ENCODE measurements around the gene PAXIP1.

The PAXIP1 gene

GRCh38 chr7:154996756-154997155 is 6.2 kb downstream of the PAXIP1 start:
- no peak for DNase-seq (ENCODE audit: extremely low spot score, insufficient read length, low read depth)
- FAIRE-seq = no peak

- DNase-seq (ENCODE audit: extremely low spot score, insufficient read length, low read depth) = no peak
- FAIRE-seq = no peak
Measured at GRCh38 chr7:154996101-154996500, 6.8 kb downstream of the PAXIP1 start.

- no peak for FAIRE-seq
- DNase-seq (ENCODE audit: extremely low spot score, insufficient read length, low read depth) = no peak
Measured at GRCh38 chr7:154994996-154995395, 7.9 kb downstream of the PAXIP1 start.

- DNase-seq (ENCODE audit: extremely low spot score, insufficient read length, low read depth) (no peak), FAIRE-seq (no peak)
Measured at GRCh38 chr7:154990964-154991540, 11.9 kb downstream of the PAXIP1 start.

- no peak for DNase-seq (ENCODE audit: extremely low spot score, insufficient read length, low read depth)
- no peak for FAIRE-seq
Measured at GRCh38 chr7:154987571-154987970, 15.4 kb downstream of the PAXIP1 start.

GRCh38 chr7:154986200-154986945 is 16.6 kb downstream of the PAXIP1 start:
- FAIRE-seq (no peak), DNase-seq (ENCODE audit: extremely low spot score, insufficient read length, low read depth) (no peak)

GRCh38 chr7:154985230-154985629 is 17.7 kb downstream of the PAXIP1 start:
- DNase-seq (ENCODE audit: extremely low spot score, insufficient read length, low read depth) = no peak
- FAIRE-seq = no peak

- no peak for FAIRE-seq
- DNase-seq (ENCODE audit: extremely low spot score, insufficient read length, low read depth) = no peak
Measured at GRCh38 chr7:154984601-154985188, 18.2 kb downstream of the PAXIP1 start.

GRCh38 chr7:154978017-154978416 is 24.9 kb downstream of the PAXIP1 start:
- no peak for FAIRE-seq
- DNase-seq (ENCODE audit: extremely low spot score, insufficient read length, low read depth) = no peak

- DNase-seq (ENCODE audit: extremely low spot score, insufficient read length, low read depth) (no peak), FAIRE-seq (no peak)
Measured at GRCh38 chr7:154977250-154977649, 25.7 kb downstream of the PAXIP1 start.

- no peak for FAIRE-seq
Measured at GRCh38 chr7:154976844-154977243, 26.1 kb downstream of the PAXIP1 start.

GRCh38 chr7:154975984-154976383 is 26.9 kb downstream of the PAXIP1 start:
- DNase-seq (ENCODE audit: extremely low spot score, insufficient read length, low read depth) = no peak
- FAIRE-seq = no peak

More at GRCh38 chr7:154976844-154977243, 26.1 kb downstream of the PAXIP1 start:
- DNase-seq (ENCODE audit: extremely low spot score, insufficient read length, low read depth) = no peak

GRCh38 chr7:154973381-154973780 is 29.5 kb downstream of the PAXIP1 start:
- FAIRE-seq (no peak), DNase-seq (ENCODE audit: extremely low spot score, insufficient read length, low read depth) (no peak)

- DNase-seq (ENCODE audit: extremely low spot score, insufficient read length, low read depth) (no peak), FAIRE-seq (no peak)
Measured at GRCh38 chr7:154968336-154969001, 34.5 kb downstream of the PAXIP1 start.

GRCh38 chr7:154967401-154967955 is 35.4 kb downstream of the PAXIP1 start:
- DNase-seq (ENCODE audit: extremely low spot score, insufficient read length, low read depth) (no peak), FAIRE-seq (no peak)

GRCh38 chr7:154965014-154965413 is 37.9 kb downstream of the PAXIP1 start:
- FAIRE-seq = no peak
- no peak for DNase-seq (ENCODE audit: extremely low spot score, insufficient read length, low read depth)

GRCh38 chr7:154960063-154960790 is 42.7 kb downstream of the PAXIP1 start:
- FAIRE-seq (no peak), DNase-seq (ENCODE audit: extremely low spot score, insufficient read length, low read depth) (no peak)

- DNase-seq (ENCODE audit: extremely low spot score, insufficient read length, low read depth) (no peak), FAIRE-seq (no peak)
Measured at GRCh38 chr7:154956427-154956826, 46.5 kb downstream of the PAXIP1 start.

- FAIRE-seq (no peak), DNase-seq (ENCODE audit: extremely low spot score, insufficient read length, low read depth) (peak; percentile 5)
Measured at GRCh38 chr7:154953006-154953684, 49.8 kb downstream of the PAXIP1 start.

Data from GM18507 (cell line).